ENCODE data around the gene ERMAP.

Gene ERMAP

GRCh38 chr1:42877380-42877779 is 60.5 kb downstream of the ERMAP start:
- no peak for DNase-seq

- DNase-seq: no peak
Measured at GRCh38 chr1:42880384-42880783, 63.5 kb downstream of the ERMAP start.

- DNase-seq: no peak
Measured at GRCh38 chr1:42886046-42886739, 69.3 kb downstream of the ERMAP start.

GRCh38 chr1:42886800-42887199 is 69.9 kb downstream of the ERMAP start:
- no peak for DNase-seq

- no peak for DNase-seq
Measured at GRCh38 chr1:42887366-42887765, 70.4 kb downstream of the ERMAP start.

GRCh38 chr1:42888013-42888633 is 71.2 kb downstream of the ERMAP start:
- no peak for DNase-seq

- DNase-seq: no peak
Measured at GRCh38 chr1:42889264-42889663, 72.3 kb downstream of the ERMAP start.

- no peak for DNase-seq
Measured at GRCh38 chr1:42891465-42892138, 74.7 kb downstream of the ERMAP start.
